Brain microvascular endothelial cell (primary cell): ENCODE results near the gene KCNJ5.

Experiments
- DNase-seq: peaks from one replicate; pipeline ENCODE4 v3.0.0-alpha.2; 2020
- H3K27ac ChIP-seq: fragments of 250-450 bp; sonication (Bioruptor Pico); 2 replicates; pipeline ENCODE4 v1.5.1; 2020; ENCODE audit warnings: mild to moderate bottlenecking, moderate library complexity
- H3K27me3 ChIP-seq: fragments of 250-450 bp; sonication (Bioruptor Pico); replicated peaks from 2 replicates; pipeline ENCODE4 v1.5.1; 2020; ENCODE audit warnings: mild to moderate bottlenecking
- H3K36me3 ChIP-seq: fragments of 250-450 bp; sonication (Bioruptor Pico); replicated peaks from 2 replicates; pipeline ENCODE4 v1.5.1; 2020; ENCODE audit warnings: mild to moderate bottlenecking
- H3K4me3 ChIP-seq: 2 replicates; pipeline ENCODE4 v1.5.1; 2011; ENCODE audit warnings: low read depth, mild to moderate bottlenecking, control low read depth, low read length, moderate library complexity
- in situ Hi-C: cut with HindIII; loops from 2 replicates; pipeline ENCODE4 v1.10.0; 2017; ENCODE audit warnings: low sequenced_read_pairs, low pct_ligation_motif_present
- TF ChIP-seq, protein P1 (sequence below): IDR thresholded peaks from 2 replicates; pipeline ENCODE4 v1.5.1; 2011; ENCODE audit warnings: low read depth, mild to moderate bottlenecking, moderate library complexity, low read length, control low read depth, inconsistent platforms; ENCODE audit errors: missing control alignments

Gene KCNJ5

DNA sequence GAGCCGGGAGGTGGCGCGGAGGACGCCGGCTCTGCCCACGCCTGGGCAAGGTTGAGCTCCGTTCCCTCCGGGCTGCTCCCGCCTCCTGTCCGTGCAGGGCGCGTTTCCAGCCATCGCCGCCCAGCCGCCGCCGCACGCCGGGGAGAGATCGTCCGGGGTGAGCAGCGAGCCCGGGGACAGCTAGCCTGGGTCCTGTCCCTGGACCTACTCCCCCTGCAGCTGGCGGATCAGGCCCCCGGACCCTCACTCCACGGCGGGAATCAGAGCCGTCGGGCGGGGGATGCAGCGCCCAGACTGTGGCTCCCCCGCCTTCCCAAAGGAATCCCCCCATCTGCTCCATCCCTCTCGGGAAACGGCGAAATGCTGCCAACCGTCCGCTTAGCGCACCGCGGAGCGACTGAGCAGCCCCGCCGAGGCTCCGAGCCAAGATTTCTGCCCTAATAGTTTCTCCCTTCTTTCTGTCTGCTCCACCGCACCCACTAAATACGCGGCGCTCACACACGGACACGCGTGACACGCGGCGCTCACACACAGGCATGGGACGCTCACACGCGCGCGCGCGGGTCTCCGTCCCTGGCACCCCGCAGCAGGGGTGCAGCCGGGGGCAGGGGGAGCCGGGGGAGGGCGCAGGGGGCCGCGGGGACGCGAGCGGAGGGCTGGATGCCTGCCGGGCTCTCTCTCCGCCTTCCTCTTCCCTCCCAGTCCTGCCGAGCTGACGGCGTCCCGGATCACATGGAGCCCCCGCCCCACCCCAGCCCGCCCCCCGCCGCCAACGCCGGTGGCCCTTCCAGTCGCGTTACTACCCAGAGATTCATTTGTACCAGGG lies at the start of gene KCNJ5:
KCNJ5 (plus strand) TSS at position 814 of the 826 bp plus-strand sequence. CDS start 19,918 bp downstream, outside the sequence.
- peaks cover 33% of the 10 kb centered on the region for H3K27me3 ChIP-seq

DNA sequence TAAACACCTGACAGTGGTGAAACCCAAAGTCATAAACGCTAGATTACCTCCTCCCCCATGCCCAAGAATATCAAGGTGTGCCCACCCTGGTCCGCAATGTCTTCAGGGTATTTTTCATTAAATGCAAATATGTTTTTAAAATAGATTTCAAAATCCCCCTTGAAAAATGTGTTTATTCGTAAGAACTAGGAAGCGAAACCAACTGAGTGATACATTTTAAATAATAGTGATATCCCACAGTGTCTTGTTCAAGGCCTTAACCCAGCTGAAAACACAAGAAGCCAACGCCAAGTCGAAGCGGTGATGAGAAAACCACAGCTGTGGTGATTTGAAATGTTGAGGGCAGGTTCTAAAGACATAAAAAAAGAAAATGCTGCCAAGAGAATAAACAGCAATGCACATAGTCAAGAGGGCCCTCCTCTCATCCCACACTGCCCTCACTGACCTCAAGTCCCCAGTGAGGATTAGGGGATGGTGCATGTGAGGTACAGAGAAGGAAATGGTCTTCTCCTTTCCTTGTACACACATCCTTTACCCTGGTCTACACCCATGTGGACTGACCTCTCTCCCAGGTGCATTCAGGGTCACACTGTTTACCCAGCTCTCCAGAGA lies 49.6 kb upstream of the KCNJ5 start:
- Histone ChIP-seq H3K36me3 (no peaks in the 10 kb centered on the region), H3K27me3 (no peaks in the 10 kb centered on the region), H3K27ac (no peak overlapping the region), H3K4me3 (no peak overlapping the region)
- TF ChIP-seq, protein P1, sequence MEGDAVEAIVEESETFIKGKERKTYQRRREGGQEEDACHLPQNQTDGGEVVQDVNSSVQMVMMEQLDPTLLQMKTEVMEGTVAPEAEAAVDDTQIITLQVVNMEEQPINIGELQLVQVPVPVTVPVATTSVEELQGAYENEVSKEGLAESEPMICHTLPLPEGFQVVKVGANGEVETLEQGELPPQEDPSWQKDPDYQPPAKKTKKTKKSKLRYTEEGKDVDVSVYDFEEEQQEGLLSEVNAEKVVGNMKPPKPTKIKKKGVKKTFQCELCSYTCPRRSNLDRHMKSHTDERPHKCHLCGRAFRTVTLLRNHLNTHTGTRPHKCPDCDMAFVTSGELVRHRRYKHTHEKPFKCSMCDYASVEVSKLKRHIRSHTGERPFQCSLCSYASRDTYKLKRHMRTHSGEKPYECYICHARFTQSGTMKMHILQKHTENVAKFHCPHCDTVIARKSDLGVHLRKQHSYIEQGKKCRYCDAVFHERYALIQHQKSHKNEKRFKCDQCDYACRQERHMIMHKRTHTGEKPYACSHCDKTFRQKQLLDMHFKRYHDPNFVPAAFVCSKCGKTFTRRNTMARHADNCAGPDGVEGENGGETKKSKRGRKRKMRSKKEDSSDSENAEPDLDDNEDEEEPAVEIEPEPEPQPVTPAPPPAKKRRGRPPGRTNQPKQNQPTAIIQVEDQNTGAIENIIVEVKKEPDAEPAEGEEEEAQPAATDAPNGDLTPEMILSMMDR: no peak
- in situ Hi-C loops: loop anchor here (25.0 kb wide), 1 partner anchor 679 kb away; no protein-coding TSS in a partner anchor
- DNase-seq: no peak

More for the DNA sequence above, at the start of gene KCNJ5:
- in situ Hi-C loops: no loop called here
- H3K27ac ChIP-seq: no peak within 1 kb of the TSS
- TF ChIP-seq, protein P1: no peak
- DNase-seq: no peak
- H3K36me3 ChIP-seq: no peaks in the 10 kb centered on the region
- peak within 1 kb of the TSS; percentile 52 for H3K4me3 ChIP-seq

DNA sequence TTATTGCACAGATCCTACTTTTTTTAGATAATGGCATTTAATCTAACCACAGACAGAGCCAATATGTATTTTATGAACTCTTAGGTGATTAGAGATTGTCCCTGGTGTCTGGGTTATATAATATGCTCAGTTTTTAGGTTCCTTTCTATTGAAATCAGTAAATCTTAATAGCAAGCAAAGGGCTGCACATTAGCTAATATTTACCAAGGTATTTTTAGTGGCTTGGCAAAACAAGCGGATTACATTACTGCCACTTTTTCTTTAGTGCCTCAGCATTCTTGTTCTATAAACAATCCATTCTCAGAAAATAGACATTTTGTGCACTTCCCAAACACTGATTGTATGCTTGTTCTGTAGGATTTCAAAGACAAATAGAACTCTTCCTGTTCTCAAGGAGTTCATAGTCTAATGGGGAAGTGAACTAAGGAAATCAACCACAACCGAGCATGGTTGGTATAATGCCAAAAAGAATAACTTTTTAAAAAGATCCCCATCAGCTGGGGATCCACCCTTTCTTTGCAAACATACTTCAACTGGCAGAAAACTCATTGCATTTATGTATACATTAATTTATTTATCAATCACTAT lies 47.9 kb upstream of the KCNJ5 start:
- in situ Hi-C loops: loop anchor here (25.0 kb wide), 1 partner anchor 681 kb away; no protein-coding TSS in a partner anchor
- H3K4me3 ChIP-seq: no peak overlapping the region
- no peaks in the 10 kb centered on the region for H3K27me3 ChIP-seq
- TF ChIP-seq, protein P1: no peak
- no peaks in the 10 kb centered on the region for H3K36me3 ChIP-seq
- no peak for DNase-seq
- no peak overlapping the region for H3K27ac ChIP-seq

DNA sequence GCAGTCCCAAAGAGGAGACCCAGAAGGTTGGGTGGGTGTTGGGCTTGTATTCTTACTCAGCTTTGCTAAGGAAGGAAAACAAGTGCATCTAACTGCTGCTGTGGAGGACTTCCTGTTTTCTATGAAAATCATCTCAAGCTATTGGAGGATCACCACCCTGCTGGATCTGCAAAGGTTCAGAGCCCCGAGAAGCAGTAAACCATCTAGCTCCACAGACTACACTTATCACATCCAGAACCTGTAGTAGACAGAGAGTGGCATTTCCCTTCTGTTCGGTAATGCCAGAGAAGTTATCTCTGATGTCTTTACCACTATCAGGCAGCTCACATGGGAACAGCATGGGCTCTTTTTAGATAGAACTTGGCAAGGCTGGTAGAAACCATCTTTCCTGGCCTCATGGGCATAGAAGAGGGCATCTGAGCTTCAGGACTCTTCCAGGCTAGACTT lies 45.8 kb upstream of the KCNJ5 start:
- no peak for DNase-seq
- no peak overlapping the region for H3K27ac ChIP-seq

DNA sequence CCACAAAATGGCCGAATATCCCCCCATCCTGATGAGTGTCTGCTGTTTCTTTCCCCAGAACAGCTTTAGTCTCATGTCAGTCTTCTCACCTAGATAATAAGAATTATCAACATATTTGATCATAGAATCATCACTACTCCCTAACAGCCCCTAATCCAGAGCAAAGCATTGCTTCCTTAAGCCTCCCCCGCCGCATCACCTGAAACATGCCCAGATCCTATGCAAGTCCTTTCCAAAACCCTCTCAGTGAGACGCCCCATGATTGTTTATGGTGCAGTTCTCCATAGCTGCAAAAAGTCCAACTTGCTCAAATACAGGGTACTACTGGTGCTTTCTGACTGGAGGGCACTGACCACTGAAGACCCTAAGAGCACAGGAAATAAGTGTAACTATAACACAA lies 44.2 kb upstream of the KCNJ5 start:
- no peak overlapping the region for H3K4me3 ChIP-seq
- H3K27ac ChIP-seq: no peak overlapping the region
- TF ChIP-seq, protein P1: no peak
- DNase-seq: no peak
- H3K36me3 ChIP-seq: no peaks in the 10 kb centered on the region
- in situ Hi-C loops: loop anchor here (25.0 kb wide), 1 partner anchor 685 kb away; no protein-coding TSS in a partner anchor
- no peaks in the 10 kb centered on the region for H3K27me3 ChIP-seq

More for the DNA sequence above, 45.8 kb upstream of the KCNJ5 start:
- in situ Hi-C loops: loop anchor here (25.0 kb wide), 1 partner anchor 683 kb away; no protein-coding TSS in a partner anchor
- H3K36me3 ChIP-seq: no peaks in the 10 kb centered on the region
- no peaks in the 10 kb centered on the region for H3K27me3 ChIP-seq
- no peak overlapping the region for H3K4me3 ChIP-seq
- TF ChIP-seq, protein P1: no peak
